Activated CD4-positive, alpha-beta T cell treated with anti-CD3 and anti-CD28 coated beads, Interleukin-2, Interleukin-4, amounts not matched to agents 100 ng/mL and 50 ng/mL, durations not matched to agents 16 hours and 8 hours (primary cell): ENCODE measurements around the gene ADAMTS17.

Experiments
- DNase-seq: peaks from one replicate; pipeline ENCODE4 v3.0.0-alpha.2; 2020; ENCODE audit warnings: low spot score

ADAMTS17 gene

DNA sequence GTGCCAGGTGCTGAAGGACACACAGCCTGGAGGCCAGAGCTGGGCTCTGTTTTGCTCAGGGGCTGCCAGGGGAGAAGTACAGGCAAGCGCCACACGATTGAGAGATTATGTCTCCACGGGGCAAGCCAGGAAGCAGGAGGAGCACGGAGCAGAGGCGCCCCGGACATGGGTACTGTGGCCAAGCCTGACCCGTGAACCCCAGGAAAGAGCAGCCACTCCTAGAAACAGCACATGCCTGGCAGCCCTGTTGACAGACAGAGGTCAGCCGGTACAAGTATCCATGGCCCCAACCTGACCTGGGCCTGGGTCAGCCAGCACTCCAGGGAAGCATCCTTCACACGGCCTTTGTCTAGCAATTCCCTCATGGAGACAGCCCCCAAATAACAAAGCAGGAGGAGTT lies 89.4 kb downstream of the ADAMTS17 start:
- no peak for DNase-seq

DNA sequence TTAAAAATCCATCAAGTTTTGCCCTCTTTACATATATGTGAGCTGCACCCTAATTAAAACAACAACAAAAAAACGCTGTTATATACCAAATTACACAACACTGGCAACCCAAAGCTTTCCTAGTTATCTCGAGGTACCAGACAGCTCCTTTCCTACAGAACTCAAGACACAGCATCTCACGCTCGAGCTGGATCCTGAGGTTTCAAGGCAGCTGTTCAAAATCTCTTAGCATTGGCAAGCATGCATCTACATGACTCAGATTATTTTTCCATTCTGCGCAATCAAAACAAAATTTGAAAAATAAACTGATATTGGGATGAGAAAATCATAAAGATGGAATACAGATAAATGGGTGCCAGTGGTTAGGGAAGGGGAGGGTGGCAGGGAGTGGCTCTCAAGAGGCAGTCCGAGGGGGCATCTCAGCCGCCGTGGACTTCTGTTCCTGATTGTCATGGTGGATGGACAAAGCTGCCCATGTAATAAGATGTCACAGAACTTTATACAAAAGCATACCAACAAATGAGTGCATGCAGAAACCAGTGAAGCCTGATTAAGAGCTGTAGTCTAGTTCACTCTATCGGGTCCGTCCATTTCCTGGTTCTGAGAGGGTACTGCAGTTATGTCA lies 91.5 kb downstream of the ADAMTS17 start:
- DNase-seq: no peak

GRCh38 chr15:100249096-100249815 lies 92.5 kb downstream of the ADAMTS17 start:
- no peak for DNase-seq

GRCh38 chr15:100248236-100248635 lies 93.5 kb downstream of the ADAMTS17 start:
- no peak for DNase-seq

DNA sequence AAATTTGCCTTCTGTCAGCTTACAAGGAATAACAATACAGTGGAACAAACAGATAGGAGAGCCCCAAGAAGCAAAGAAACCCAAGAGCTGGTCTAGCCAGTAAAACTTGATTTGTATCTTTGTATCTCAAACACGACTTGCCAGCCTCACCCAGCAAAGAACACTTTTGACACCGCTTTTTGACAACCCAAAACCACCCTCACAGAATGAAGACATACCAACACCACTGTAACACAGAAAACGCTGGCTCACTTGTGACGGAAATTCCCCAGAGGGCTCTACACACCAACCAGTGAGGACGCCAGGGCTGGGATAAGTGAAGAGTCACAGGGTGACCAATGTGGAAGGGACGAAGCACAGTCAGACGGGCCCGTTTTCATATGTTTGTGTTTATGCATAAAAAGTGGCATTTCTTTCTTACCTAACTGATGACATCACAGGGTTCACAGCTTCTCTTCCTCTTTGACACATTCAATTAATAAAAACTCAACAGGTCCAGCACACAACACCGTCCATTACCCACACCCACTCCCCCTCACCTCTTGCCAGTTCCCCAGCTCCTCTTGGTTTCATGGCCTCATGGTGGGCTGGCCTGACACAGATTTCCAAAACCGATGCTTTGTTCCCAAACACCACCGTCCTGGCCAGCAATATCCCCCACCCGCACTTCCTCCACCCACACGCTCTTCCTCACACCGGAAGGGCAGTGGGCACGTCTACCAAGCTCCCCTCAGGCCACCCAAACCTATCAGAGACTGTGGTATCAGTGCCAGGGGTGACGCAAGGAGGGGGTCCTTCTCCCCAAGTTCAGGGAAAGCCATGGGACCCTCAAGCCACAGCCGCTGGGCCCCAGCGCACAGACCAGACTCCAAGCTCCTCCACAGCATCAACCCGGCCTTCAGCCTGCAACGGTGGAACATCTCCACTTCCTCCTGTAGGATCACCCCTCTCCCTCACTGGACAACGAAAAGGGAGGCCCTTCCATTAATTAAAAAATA lies 94.2 kb downstream of the ADAMTS17 start:
- no peak for DNase-seq

GRCh38 chr15:100245855-100246254 lies 95.9 kb downstream of the ADAMTS17 start:
- no peak for DNase-seq

GRCh38 chr15:100245487-100245820 lies 96.3 kb downstream of the ADAMTS17 start:
- no peak for DNase-seq

DNA sequence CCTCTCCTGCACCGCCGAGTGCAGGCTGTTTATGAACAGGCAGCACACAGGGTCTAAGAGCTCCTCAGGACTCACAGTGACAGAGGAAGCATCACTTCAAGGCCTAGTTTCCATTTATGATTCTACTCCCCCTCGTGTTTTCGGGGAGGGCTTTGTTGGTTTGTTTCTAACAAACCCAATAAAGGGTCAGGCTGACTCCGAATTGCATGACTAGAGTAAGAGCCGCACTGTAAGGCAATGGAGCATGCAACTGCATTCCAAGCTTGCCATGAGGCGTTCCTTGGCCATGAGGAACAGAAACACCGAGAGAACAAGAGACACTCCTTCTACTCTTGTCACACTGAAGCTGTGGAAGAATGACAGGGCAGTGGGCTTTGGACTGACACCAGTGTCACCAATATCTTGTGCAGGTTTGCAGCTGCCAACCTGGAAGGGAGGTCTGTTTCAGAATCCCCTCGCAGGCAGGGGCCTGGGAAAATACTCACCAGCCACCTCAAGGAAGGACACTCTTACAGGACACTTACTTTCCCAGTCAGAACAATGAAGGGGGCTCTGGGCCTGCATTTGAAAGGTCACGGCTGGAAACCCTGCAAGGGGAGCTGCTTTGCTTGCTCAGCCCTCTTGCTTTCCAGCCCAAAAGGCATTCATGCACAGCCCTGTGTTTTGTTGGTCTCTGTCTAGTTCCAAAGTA lies 96.8 kb downstream of the ADAMTS17 start:
- no peak for DNase-seq

- no peak for DNase-seq
Measured at GRCh38 chr15:100242989-100243388, 98.8 kb downstream of the ADAMTS17 start.

DNA sequence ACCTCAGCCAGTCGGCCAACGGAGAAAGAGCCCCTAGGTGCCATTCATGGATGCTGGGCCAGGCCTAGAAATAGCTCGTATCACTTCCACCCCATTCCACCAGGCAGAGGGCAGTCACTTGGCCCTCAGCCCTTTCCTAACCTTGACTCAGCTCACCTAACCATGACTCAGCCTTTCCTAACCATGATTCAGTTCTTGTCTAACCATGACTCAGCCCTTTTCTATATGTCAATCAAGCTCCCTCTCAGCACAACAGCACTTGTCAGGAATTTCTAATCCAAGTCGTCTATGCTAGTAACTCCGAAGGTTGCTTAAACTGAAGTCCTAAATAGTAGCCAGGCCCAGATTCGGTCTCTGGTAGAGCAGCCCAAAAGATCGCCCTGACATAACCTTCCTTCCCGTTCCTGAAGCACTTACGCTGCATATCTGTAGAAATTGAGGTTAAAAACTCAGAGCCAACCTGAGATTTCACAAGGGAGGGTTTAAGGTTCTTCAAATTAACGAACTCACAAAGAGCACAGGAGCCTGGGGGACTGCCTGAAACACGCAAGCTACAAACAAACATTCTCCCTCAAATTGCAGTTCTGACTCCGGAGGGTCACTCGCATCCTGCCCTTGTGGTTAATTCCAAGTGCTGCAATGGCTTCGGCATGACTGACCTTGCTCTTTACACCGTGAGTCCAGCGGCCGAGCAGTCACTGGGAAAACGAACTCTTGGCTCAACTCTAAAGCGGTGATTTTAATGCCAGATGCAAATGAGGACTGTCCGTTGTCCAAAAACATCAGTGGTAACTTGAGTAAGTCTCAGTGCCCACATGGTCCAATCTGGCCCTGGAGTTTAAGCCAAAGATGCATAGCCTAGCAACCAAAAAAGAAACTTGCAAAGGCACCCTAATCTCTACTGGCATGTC lies 99.9 kb downstream of the ADAMTS17 start:
- peak; percentile 5 for DNase-seq

GRCh38 chr15:100236981-100237720 lies 104.6 kb downstream of the ADAMTS17 start:
- DNase-seq: no peak

DNA sequence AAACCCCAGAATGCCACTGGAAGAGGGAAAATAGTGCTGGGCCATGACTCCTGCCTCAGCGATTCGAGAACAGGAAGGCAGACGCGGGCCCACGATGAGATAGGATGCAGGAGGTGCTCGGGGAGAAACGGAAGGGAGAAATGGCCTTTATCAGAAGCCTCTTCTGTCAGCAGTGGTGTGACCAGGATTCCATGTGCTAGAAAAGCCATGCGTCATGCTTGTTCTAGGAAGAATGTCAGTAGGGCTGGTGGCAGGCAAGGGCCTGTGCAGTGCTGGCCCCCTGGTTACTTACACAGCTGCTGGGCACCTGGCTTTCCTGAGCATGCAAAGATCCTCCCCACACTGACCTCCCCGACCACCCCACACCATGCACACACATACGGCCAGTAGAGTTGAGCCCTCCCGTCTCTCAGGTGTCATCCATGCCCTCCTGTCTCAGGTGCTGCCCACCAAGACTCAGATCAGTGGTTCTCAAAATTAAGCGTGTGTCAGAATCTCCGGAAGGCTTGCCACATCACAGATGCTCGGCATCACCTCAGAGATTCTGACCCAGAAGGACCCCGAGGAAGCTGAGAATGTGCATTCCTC lies 106.7 kb downstream of the ADAMTS17 start:
- no peak for DNase-seq

- DNase-seq: no peak
Measured at GRCh38 chr15:100234158-100235029, 107.4 kb downstream of the ADAMTS17 start.

DNA sequence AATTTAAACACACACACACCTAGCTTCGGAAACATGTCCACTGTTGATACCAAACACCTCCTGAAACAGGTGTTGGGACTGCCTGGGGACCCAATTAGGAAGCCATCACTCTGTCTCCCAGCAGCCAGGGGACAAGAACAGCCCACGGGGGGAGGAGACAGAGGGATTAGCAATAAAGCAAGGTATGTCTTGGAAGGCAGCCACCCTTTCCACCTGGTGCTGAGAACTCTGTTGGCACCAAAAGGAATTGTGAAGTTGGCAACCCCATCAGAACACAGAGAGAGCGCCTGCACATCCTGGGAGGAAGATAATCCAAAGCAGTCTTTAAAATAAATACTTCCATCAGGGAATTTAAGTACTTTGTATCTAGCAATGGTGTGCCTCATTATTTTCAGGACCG lies 111.0 kb downstream of the ADAMTS17 start:
- DNase-seq: no peak

- no peak for DNase-seq
Measured at GRCh38 chr15:100229181-100230163, 112.3 kb downstream of the ADAMTS17 start.

- DNase-seq: no peak
Measured at GRCh38 chr15:100227781-100228180, 114.0 kb downstream of the ADAMTS17 start.

GRCh38 chr15:100226107-100226506 lies 115.7 kb downstream of the ADAMTS17 start:
- DNase-seq: no peak
